UCSD-AML1 (cell line): ENCODE data around the gene ACACB.
"Not testable (repeated sequence)": the region's sequence is repeated elsewhere in the genome, so short reads cannot be mapped to it uniquely, and the experiment has no call there.

Experiments
- DNase-seq: peaks from one replicate; lab custom pipeline; 2025; ENCODE audit not compliant: unreplicated experiment; lab: John Stamatoyannopoulos, UW

ACACB gene

GRCh38 chr12:109139360-109139759, 23.0 kb downstream of the ACACB start:
- DNase-seq, result no peak

- no peak for DNase-seq
These were observed 23.4 kb downstream of the ACACB start for GRCh38 chr12:109139791-109140190.

- no peak for DNase-seq
These were observed 24.2 kb downstream of the ACACB start for GRCh38 chr12:109140560-109140959.

- DNase-seq, result no peak
These were observed 27.8 kb downstream of the ACACB start for GRCh38 chr12:109144224-109144623.

- DNase-seq, result not testable (repeated sequence)
These were observed 30.7 kb downstream of the ACACB start for GRCh38 chr12:109147126-109147525.

GRCh38 chr12:109147954-109148353, 31.6 kb downstream of the ACACB start:
- no peak for DNase-seq

GRCh38 chr12:109150124-109150640, 33.8 kb downstream of the ACACB start:
- no peak for DNase-seq

GRCh38 chr12:109151457-109151856, 35.1 kb downstream of the ACACB start:
- no peak for DNase-seq

GRCh38 chr12:109153821-109154441, 37.5 kb downstream of the ACACB start:
- no peak for DNase-seq

GRCh38 chr12:109154451-109155438, 38.4 kb downstream of the ACACB start:
- DNase-seq, result peak; percentile 65

- no peak for DNase-seq
These were observed 39.6 kb downstream of the ACACB start for GRCh38 chr12:109156036-109156435.

GRCh38 chr12:109156586-109156985, 40.2 kb downstream of the ACACB start:
- no peak for DNase-seq

GRCh38 chr12:109157986-109158385, 41.6 kb downstream of the ACACB start:
- no peak for DNase-seq

GRCh38 chr12:109160433-109160832, 44.0 kb downstream of the ACACB start:
- no peak for DNase-seq

- DNase-seq, result no peak
These were observed 44.5 kb downstream of the ACACB start for GRCh38 chr12:109160873-109161272.

GRCh38 chr12:109162551-109162950, 46.2 kb downstream of the ACACB start:
- no peak for DNase-seq

GRCh38 chr12:109163167-109163566, 46.8 kb downstream of the ACACB start:
- DNase-seq, result no peak

- DNase-seq, result no peak
These were observed 49.2 kb downstream of the ACACB start for GRCh38 chr12:109165599-109165998.

GRCh38 chr12:109166371-109166770, 50.0 kb downstream of the ACACB start:
- no peak for DNase-seq

- no peak for DNase-seq
These were observed 51.4 kb downstream of the ACACB start for GRCh38 chr12:109167781-109168180.

GRCh38 chr12:109169262-109169661, 52.9 kb downstream of the ACACB start:
- DNase-seq, result no peak

- no peak for DNase-seq
These were observed 53.3 kb downstream of the ACACB start for GRCh38 chr12:109169686-109170085.
